WTC11 (cell line): ENCODE results near the gene MMP3.

Experiments used
- AR ChIP-seq: fragments of 250-450 bp; sonication (Bioruptor Pico); IDR thresholded peaks from 2 replicates; pipeline ENCODE4 v1.9.0; 2021; ENCODE audit warnings: mild to moderate bottlenecking
- GABPB1 ChIP-seq: sonication (generic); formaldehyde crosslinking; IDR thresholded peaks from 2 replicates; pipeline ENCODE4 v1.8.1; 2023; ENCODE audit warnings: mild to moderate bottlenecking, missing genetic modification reagents
- TEAD4 ChIP-seq: sonication (generic); formaldehyde crosslinking; IDR thresholded peaks from 2 replicates; pipeline ENCODE4 v1.8.0; 2022; ENCODE audit warnings: mild to moderate bottlenecking, missing genetic modification reagents
- USF2 ChIP-seq: sonication (generic); formaldehyde crosslinking; IDR thresholded peaks from 2 replicates; pipeline ENCODE4 v1.8.1; 2023; ENCODE audit warnings: mild to moderate bottlenecking, missing genetic modification reagents, moderate library complexity
- ZMAT4 ChIP-seq: fragments of 250-450 bp; sonication (Bioruptor Pico); IDR thresholded peaks from 2 replicates; pipeline ENCODE4 v1.9.0; 2021; ENCODE audit warnings: mild to moderate bottlenecking
- TF ChIP-seq, protein P1 (sequence below): fragments of 200-600 bp; IDR thresholded peaks from 2 replicates; pipeline ENCODE4 v1.8.0; 2022; ENCODE audit warnings: antibody characterized with exemption

DNA sequence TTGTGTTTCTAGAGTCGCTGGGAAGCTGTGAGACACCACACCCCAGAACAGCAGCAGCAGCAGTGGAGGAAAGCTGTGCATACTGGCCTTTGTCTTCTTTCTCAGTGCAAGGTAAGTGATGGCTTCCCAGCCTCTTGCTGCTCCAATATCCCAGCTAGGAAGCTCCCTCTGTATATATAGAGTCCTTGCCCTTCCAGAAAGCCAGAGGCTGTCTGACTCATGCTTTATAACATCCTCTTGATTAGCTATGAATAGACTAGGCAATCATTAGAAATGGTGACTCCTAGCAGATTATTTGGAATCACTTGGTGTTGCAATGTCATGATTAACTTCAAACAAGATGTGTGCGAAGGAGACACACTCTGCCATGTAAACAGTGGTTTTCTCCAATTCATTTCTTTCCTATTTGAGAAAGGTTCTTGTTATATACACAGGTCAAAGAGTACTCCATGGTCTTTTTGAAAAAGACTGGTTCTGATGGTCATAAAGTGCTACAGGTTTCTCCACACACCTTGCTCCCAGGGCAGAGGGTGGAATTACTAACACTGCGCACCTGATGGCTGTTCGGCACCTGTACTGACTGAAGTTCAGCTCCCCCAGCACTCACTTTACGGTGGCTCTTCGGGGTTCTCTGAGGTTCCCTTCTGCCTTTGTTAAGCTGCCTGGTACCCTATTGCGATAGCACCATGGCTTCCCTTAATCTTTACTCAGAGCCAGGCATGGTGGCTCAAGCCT lies 45.2 kb downstream of the MMP3 start, which contains the start of gene MMP1:
- TF ChIP-seq, protein P1, sequence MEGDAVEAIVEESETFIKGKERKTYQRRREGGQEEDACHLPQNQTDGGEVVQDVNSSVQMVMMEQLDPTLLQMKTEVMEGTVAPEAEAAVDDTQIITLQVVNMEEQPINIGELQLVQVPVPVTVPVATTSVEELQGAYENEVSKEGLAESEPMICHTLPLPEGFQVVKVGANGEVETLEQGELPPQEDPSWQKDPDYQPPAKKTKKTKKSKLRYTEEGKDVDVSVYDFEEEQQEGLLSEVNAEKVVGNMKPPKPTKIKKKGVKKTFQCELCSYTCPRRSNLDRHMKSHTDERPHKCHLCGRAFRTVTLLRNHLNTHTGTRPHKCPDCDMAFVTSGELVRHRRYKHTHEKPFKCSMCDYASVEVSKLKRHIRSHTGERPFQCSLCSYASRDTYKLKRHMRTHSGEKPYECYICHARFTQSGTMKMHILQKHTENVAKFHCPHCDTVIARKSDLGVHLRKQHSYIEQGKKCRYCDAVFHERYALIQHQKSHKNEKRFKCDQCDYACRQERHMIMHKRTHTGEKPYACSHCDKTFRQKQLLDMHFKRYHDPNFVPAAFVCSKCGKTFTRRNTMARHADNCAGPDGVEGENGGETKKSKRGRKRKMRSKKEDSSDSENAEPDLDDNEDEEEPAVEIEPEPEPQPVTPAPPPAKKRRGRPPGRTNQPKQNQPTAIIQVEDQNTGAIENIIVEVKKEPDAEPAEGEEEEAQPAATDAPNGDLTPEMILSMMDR: no peak
- TF ChIP-seq USF2 (no peak), GABPB1 (CRISPR knock-in tag) (no peak), TEAD4 (no peak), ZMAT4 (CRISPR knock-in tag) (no peak), AR (no peak)
